Measurements from ENCODE around the gene SLC9A3.

The SLC9A3 gene

GRCh38 chr5:553874-554273 is 29.6 kb upstream of the SLC9A3 start:
- H3K4me2 ChIP-seq (ENCODE audit: insufficient read depth, low read length): no peak overlapping the region
- ATAC-seq (ENCODE audit: insufficient read depth, low read depth) (no peak), DNase-seq (no peak)
- H3K4me1 ChIP-seq (ENCODE audit: insufficient read depth, low read length): no peaks in the 10 kb centered on the region
- TF ChIP-seq EZH2 (IDR thresholded peaks at IDR 0.05; ENCODE audit: borderline replicate concordance, low read depth, low read length, severe bottlenecking): no peak
- TF ChIP-seq, protein P1, sequence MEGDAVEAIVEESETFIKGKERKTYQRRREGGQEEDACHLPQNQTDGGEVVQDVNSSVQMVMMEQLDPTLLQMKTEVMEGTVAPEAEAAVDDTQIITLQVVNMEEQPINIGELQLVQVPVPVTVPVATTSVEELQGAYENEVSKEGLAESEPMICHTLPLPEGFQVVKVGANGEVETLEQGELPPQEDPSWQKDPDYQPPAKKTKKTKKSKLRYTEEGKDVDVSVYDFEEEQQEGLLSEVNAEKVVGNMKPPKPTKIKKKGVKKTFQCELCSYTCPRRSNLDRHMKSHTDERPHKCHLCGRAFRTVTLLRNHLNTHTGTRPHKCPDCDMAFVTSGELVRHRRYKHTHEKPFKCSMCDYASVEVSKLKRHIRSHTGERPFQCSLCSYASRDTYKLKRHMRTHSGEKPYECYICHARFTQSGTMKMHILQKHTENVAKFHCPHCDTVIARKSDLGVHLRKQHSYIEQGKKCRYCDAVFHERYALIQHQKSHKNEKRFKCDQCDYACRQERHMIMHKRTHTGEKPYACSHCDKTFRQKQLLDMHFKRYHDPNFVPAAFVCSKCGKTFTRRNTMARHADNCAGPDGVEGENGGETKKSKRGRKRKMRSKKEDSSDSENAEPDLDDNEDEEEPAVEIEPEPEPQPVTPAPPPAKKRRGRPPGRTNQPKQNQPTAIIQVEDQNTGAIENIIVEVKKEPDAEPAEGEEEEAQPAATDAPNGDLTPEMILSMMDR (IDR thresholded peaks at IDR 0.05; ENCODE audit: borderline replicate concordance, extremely low read depth, low read length, poor library complexity, severe bottlenecking): no peak
- no peak overlapping the region for H3K27ac ChIP-seq (ENCODE audit: low read length)
- no peaks in the 10 kb centered on the region for H3K36me3 ChIP-seq (ENCODE audit: insufficient read depth, low read length)
- H3K79me2 ChIP-seq (ENCODE audit: insufficient read depth, low read length): no peaks in the 10 kb centered on the region
- no peak overlapping the region for H2AFZ ChIP-seq (ENCODE audit: low read depth, low read length)
- no peaks in the 10 kb centered on the region for H4K20me1 ChIP-seq (ENCODE audit: insufficient read depth, low read length)
- H3K4me3 ChIP-seq (ENCODE audit: low read depth in 1 of 2, low read length in 2 of 2): no peak overlapping the region
- no peaks in the 10 kb centered on the region for H3K27me3 ChIP-seq (ENCODE audit: insufficient read depth, low read length, poor library complexity)
- no peak overlapping the region for H3K9ac ChIP-seq (ENCODE audit: low read depth, low read length)
- no peaks in the 10 kb centered on the region for H3K9me3 ChIP-seq (ENCODE audit: insufficient read depth, low read length, severe bottlenecking)

DNA sequence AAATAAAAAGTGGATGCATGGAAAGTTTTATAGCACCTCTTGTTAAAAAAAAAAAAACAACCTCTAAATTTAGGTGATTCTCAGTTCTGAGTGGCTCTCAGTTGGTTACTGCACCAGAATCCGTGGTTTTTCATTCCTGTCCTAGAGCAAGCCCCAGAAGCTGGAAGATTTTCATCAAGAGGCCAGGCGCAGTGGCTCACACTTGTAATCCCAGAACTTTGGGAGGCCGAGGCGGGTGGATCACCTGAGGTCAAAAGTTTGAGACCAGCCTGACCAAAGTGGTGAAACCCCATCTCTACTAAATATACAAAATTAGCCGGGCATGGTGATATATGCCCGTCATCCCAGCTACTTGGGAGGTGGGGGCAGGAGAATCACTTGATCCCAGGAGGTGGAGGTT is 27.2 kb upstream of the SLC9A3 start:
- TF ChIP-seq, protein P1 (IDR thresholded peaks at IDR 0.05; ENCODE audit: borderline replicate concordance, extremely low read depth, low read length, poor library complexity, severe bottlenecking): no peak
- TF ChIP-seq EZH2 (IDR thresholded peaks at IDR 0.05; ENCODE audit: borderline replicate concordance, low read depth, low read length, severe bottlenecking): no peak
- no peak for ATAC-seq (ENCODE audit: insufficient read depth, low read depth)
- no peaks in the 10 kb centered on the region for H3K27me3 ChIP-seq (ENCODE audit: insufficient read depth, low read length, poor library complexity)

DNA sequence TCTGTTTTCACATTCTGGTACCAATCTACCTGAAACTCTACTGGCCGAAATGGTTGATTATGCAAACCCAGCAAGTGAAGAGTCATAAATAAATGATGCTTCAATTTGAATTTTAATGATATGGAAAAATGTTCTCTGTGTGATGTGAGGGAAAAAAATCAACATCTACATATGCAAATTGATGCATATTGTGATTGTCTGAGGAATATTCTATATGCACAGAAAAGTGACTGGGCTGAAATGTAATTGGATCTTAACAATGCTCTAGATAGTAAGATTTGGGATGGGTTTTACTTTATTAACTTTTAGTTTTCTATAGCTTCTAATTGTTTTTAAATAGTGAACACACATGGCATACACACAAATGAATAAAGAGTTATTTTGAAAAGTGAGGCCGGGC is 25.0 kb upstream of the SLC9A3 start:
- Histone ChIP-seq H3K4me1 (ENCODE audit: insufficient read depth, low read length) (no peaks in the 10 kb centered on the region), H3K27ac (ENCODE audit: low read length) (no peak overlapping the region), H3K27me3 (ENCODE audit: insufficient read depth, low read length, poor library complexity) (no peaks in the 10 kb centered on the region), H3K36me3 (ENCODE audit: insufficient read depth, low read length) (no peaks in the 10 kb centered on the region), H2AFZ (ENCODE audit: low read depth, low read length) (no peak overlapping the region), H3K9me3 (ENCODE audit: insufficient read depth, low read length, severe bottlenecking) (no peaks in the 10 kb centered on the region), H3K79me2 (ENCODE audit: insufficient read depth, low read length) (no peaks in the 10 kb centered on the region), H3K4me3 (ENCODE audit: low read depth in 1 of 2, low read length in 2 of 2) (no peak overlapping the region), H3K9ac (ENCODE audit: low read depth, low read length) (no peak overlapping the region), H4K20me1 (ENCODE audit: insufficient read depth, low read length) (no peaks in the 10 kb centered on the region), H3K4me2 (ENCODE audit: insufficient read depth, low read length) (no peak overlapping the region)
- DNase-seq (no peak), ATAC-seq (ENCODE audit: insufficient read depth, low read depth) (no peak)
- TF ChIP-seq EZH2 (IDR thresholded peaks at IDR 0.05; ENCODE audit: borderline replicate concordance, low read depth, low read length, severe bottlenecking): no peak
- TF ChIP-seq, protein P1 (IDR thresholded peaks at IDR 0.05; ENCODE audit: borderline replicate concordance, extremely low read depth, low read length, poor library complexity, severe bottlenecking): no peak

More for the DNA sequence above, 27.2 kb upstream of the SLC9A3 start:
- H3K79me2 ChIP-seq (ENCODE audit: insufficient read depth, low read length): no peaks in the 10 kb centered on the region
- H3K9ac ChIP-seq (ENCODE audit: low read depth, low read length): no peak overlapping the region
- no peaks in the 10 kb centered on the region for H3K36me3 ChIP-seq (ENCODE audit: insufficient read depth, low read length)
- no peak overlapping the region for H3K27ac ChIP-seq (ENCODE audit: low read length)
- H4K20me1 ChIP-seq (ENCODE audit: insufficient read depth, low read length): no peaks in the 10 kb centered on the region
- H3K4me1 ChIP-seq (ENCODE audit: insufficient read depth, low read length): no peaks in the 10 kb centered on the region
- H3K9me3 ChIP-seq (ENCODE audit: insufficient read depth, low read length, severe bottlenecking): no peaks in the 10 kb centered on the region
- no peak overlapping the region for H2AFZ ChIP-seq (ENCODE audit: low read depth, low read length)
- no peak overlapping the region for H3K4me2 ChIP-seq (ENCODE audit: insufficient read depth, low read length)
- no peak overlapping the region for H3K4me3 ChIP-seq (ENCODE audit: low read depth in 1 of 2, low read length in 2 of 2)
- no peak for DNase-seq

- H3K9ac ChIP-seq (ENCODE audit: low read depth, low read length): no peak overlapping the region
- H3K79me2 ChIP-seq (ENCODE audit: insufficient read depth, low read length): no peaks in the 10 kb centered on the region
- H2AFZ ChIP-seq (ENCODE audit: low read depth, low read length): no peak overlapping the region
- H4K20me1 ChIP-seq (ENCODE audit: insufficient read depth, low read length): no peaks in the 10 kb centered on the region
- no peaks in the 10 kb centered on the region for H3K27me3 ChIP-seq (ENCODE audit: insufficient read depth, low read length, poor library complexity)
- no peak overlapping the region for H3K4me2 ChIP-seq (ENCODE audit: insufficient read depth, low read length)
- ATAC-seq (ENCODE audit: insufficient read depth, low read depth) (no peak), DNase-seq (no peak)
- H3K27ac ChIP-seq (ENCODE audit: low read length): no peak overlapping the region
- TF ChIP-seq, protein P1 (IDR thresholded peaks at IDR 0.05; ENCODE audit: borderline replicate concordance, extremely low read depth, low read length, poor library complexity, severe bottlenecking): no peak
- no peak for TF ChIP-seq EZH2 (IDR thresholded peaks at IDR 0.05; ENCODE audit: borderline replicate concordance, low read depth, low read length, severe bottlenecking)
- H3K9me3 ChIP-seq (ENCODE audit: insufficient read depth, low read length, severe bottlenecking): no peaks in the 10 kb centered on the region
- H3K4me3 ChIP-seq (ENCODE audit: low read depth in 1 of 2, low read length in 2 of 2): no peak overlapping the region
- H3K36me3 ChIP-seq (ENCODE audit: insufficient read depth, low read length): no peaks in the 10 kb centered on the region
- 0 out of 2 replicates have a peak, but pooled peaks cover 3% of the 10 kb centered on the region for H3K4me1 ChIP-seq (ENCODE audit: insufficient read depth, low read length)
Observed at GRCh38 chr5:548256-548655, 24.0 kb upstream of the SLC9A3 start.

All from DND-41 (cell line).